ENCODE data around the gene VWA3B.

The VWA3B gene

DNA sequence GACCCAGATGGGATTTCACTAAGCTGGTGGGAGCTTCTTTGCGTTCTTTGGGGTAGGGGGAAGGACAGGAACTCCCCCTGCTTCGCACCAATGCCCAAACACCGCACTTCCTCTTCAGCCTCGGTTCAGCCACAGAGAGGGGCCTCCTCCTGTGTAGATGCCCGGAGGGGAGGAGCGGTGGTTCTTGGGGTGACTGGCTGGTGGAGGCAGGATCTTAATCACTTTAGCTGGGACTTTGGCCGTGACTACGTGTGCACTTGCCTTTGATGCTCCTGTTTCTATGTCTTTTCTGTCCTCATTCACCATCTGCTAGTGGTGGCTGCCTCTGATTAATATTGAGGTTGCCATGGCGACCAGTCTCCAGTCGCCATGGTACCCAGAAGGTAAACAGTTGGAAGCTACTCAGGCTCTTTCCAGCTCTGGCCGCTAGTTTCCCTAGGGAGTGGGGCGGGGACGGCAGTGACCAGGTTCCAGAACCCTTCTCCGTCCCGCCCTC is 261.1 kb downstream of the VWA3B start:
- no peak for DNase-seq

- no peak for DNase-seq
Observed at GRCh38 chr2:98350411-98350810, 263.4 kb downstream of the VWA3B start.

- DNase-seq = no peak
Observed at GRCh38 chr2:98355881-98356280, 268.9 kb downstream of the VWA3B start.

GRCh38 chr2:98356729-98357128 is 269.8 kb downstream of the VWA3B start:
- DNase-seq = no peak

- DNase-seq = no peak
Observed at GRCh38 chr2:98357849-98358248, 270.9 kb downstream of the VWA3B start.

GRCh38 chr2:98359986-98360385 is 273.0 kb downstream of the VWA3B start:
- DNase-seq = no peak
